ENCODE measurements around the gene CITED2. TPM values are rescaled to one million over a fixed set of nuclear protein-coding genes. Genes with fewer than 3 reads are reported as not detected.

Gene CITED2
- total RNA-seq, 1 experiment from 2014 or later, result 110 TPM

DNA sequence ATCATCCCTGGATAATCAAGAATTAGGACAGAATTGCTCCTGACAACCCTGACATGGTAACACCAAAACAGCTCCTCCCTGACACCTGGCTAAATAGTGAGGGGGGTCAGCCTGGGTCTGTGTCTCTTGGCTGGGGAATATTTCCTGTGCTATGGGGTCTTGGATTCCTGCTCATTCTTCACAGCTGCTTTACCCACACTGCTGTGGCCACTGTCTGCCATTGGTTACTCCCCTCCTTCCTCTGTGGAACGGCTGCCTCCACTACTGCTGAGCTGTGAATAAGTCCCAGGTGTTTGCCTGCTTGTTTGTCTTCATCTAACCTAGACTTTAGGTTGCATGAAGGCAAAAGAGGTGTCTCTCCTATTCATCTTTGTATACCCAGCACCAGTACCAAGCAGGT, 48.8 kb downstream of the CITED2 start:
- Histone ChIP-seq H3K4me2 (ENCODE audit: insufficient read depth, insufficient read length, low read length) (no peak overlapping the region), H3K4ac (ENCODE audit: low read depth, low read length) (no peak overlapping the region), H2AK5ac (ENCODE audit: insufficient read length, low read length) (no peak overlapping the region), H2BK120ac (ENCODE audit: low read depth, low read length, poor library complexity, severe bottlenecking) (no peak overlapping the region), H4K20me1 (ENCODE audit: control insufficient read depth, insufficient read depth, insufficient read length) (no peaks in the 10 kb centered on the region), H4K5ac (ENCODE audit: insufficient read length, low read depth, low read length) (no peak overlapping the region), H3K9ac (ENCODE audit: extremely low read depth, insufficient read length, low read length) (no peak overlapping the region), H3K79me2 (ENCODE audit: insufficient read depth, low read length) (no peaks in the 10 kb centered on the region), H2BK12ac (ENCODE audit: insufficient read length, low read depth, low read length) (no peak overlapping the region), H2BK15ac (ENCODE audit: low read depth, low read length) (no peak overlapping the region), H3K79me1 (ENCODE audit: insufficient read depth, low read depth, low read length, poor library complexity, severe bottlenecking) (no peaks in the 10 kb centered on the region), H3T11ph (ENCODE audit: low read length) (no peak overlapping the region), H3K27me3 (ENCODE audit: insufficient read depth, low read length) (no peaks in the 10 kb centered on the region), H3K56ac (ENCODE audit: insufficient read length, low read depth, low read length) (no peak overlapping the region), H3K14ac (ENCODE audit: insufficient read depth, low read length) (no peak overlapping the region), H3K23me2 (ENCODE audit: insufficient read length, low read depth, low read length, poor library complexity, severe bottlenecking) (no peaks in the 10 kb centered on the region), H3K27ac (ENCODE audit: insufficient read length, low read depth, low read length) (no peak overlapping the region), H2BK5ac (ENCODE audit: insufficient read length, low read length) (no peak overlapping the region), H2BK20ac (ENCODE audit: low read depth, low read length, poor library complexity, severe bottlenecking) (no peak overlapping the region), H3K23ac (ENCODE audit: insufficient read length, low read depth, low read length) (no peak overlapping the region), H4K8ac (replicated peaks; ENCODE audit: insufficient read length, low read depth, low read length) (no peak overlapping the region), H4K91ac (ENCODE audit: insufficient read length, low read depth, low read length) (no peak overlapping the region), H3K9me3 (ENCODE audit: control insufficient read depth, low read depth, low read length) (no peaks in the 10 kb centered on the region), H3K18ac (ENCODE audit: insufficient read length, low read depth, low read length) (peak overlapping the region; percentile 21), H3K4me1 (ENCODE audit: insufficient read depth, low read length) (peaks cover 3% of the 10 kb centered on the region; the same call in 1 of the 2 replicates), H2AFZ (ENCODE audit: low read length) (no peak overlapping the region)
- no peak for DNase-seq
- no peak for TF ChIP-seq CTCF (conservative IDR thresholded peaks at IDR 0.05)
- Mint-ChIP-seq H3K27ac (peak overlapping the region in 1 of 3 experiments; percentile 4; a peak in 2 of 7 replicates), H3K4me1 (peaks cover 6 to 9% of the 10 kb centered on the region in 2 experiments), H3K9me3 (peaks cover 0 to 5% of the 10 kb centered on the region in 2 experiments; a peak in 1 of 5 replicates), H3K4me3 (no peak overlapping the region), H3K36me3 (ENCODE audit: insufficient read depth in 1 of 3, low read depth in 3 of 3) (peaks cover 0 to 4% (median 2%) of the 10 kb centered on the region in 3 experiments; a peak in 5 of 7 replicates), H3K27me3 (ENCODE audit: low read depth) (no peaks in the 10 kb centered on the region)
- no CpG with 5 or more reads among the region's 1 CpG for WGBS (ENCODE audit: extremely low coverage, insufficient read length, low lambda C conversion rate)
